ENCODE measurements around the gene ZNF775.

Gene ZNF775

DNA sequence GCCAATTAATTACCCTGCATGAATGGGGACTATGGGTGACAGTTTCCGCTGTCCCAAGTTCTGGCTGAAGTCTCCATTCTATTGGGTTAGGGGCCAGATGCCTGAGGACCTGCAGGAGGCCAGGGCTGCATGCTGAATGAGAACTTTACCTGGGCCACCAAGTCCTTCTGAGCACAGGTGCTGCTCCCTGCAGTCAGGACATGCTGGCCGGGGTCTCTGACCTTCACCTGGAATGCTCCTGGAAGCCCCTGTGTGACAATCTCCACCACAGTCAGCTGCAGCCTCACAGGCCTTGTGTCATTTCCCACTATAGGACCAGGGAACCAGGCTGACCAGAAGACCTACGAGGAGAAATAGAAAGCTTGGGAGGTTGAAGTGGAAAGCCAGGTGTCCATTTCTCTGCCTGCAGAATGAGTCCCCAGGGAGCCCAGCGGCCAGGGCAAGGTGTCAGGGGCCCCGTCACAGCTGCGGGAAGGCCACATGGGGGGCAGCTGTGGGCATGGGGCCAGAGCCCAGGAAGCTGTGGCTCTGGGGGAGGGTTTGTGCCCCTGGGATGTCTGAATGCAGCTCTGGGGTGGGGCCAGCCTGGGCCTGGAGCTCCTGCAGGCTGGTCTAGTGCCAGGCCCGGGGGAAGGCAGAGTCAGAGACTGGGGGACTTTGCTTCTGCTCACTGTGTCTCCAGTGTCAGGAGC is 65.7 kb downstream of the ZNF775 start:
- no peak for DNase-seq

DNA sequence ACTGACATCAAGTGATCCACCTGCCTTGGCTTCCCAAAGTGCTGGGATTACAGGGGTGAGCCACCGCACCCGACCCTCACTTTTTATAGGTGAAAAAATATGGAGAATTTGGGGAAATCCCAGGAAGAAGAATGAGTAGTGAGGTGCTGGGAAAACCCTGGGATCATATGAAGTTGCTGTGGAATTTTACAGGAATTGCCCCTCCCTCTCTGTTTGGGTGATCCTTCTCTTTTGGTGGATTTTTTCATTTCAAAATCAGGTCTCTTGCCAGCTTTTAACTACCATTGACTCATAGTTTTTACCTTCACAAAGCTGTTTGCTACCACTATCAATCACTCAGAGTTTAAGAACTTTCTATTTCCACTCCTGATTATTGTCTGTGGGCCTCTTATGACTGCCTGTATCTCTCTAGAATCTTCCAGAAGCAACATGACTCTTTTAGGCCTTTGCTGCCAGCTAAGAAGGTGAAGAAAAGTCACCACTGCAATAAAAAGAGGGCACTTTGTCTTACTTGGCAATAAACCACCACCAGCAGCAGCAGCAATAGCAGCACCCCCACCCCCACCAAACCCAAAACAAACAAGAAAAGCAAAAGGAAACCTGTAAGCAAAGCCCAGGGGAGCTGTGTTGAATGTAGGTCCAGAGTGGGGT is 67.3 kb downstream of the ZNF775 start:
- DNase-seq = no peak

Data from cerebellar nuclear complex (tissue), 1 donor.